PC-9 (cell line): ENCODE results near the gene COL18A1. TPM values are rescaled to one million over a fixed set of nuclear protein-coding genes. Genes with fewer than 3 reads are reported as not detected.

ENCODE experiments used
- BruUV-seq: library from RNA; stranded (reverse); fragments of 400-500 nt; replicated peaks from 2 replicates; lab custom pipeline; 2021; lab: Mats Ljungman, UMichigan
- CTCF ChIA-PET: fragments of 300-600 bp; sonication (Branson Sonifier 250); formaldehyde crosslinking; loops from one replicate; lab custom pipeline; 2022; ENCODE audit warnings: antibody characterized with exemption; lab: Charles Lee
- POLR2A ChIA-PET: fragments of 300-600 bp; sonication (Branson Sonifier 250); formaldehyde crosslinking; loops from one replicate; lab custom pipeline; 2022; ENCODE audit warnings: antibody characterized with exemption; ENCODE audit not compliant: unreplicated experiment; lab: Charles Lee
- DNase-seq, 2 experiments: peaks; one replicate each; pipeline versions ENCODE4 v3.0.0 to v3.0.0-alpha.2; 2015 to 2022; ENCODE audit warnings: mixed read lengths in 1 of 2
- H2AFZ ChIP-seq: fragments of 200-600 bp; sonication (generic); 2 replicates; pipeline ENCODE4 v1.8.1; 2017; ENCODE audit warnings: antibody characterized with exemption
- H3F3A ChIP-seq: fragments of 200-600 bp; sonication (generic); 2 replicates; pipeline ENCODE4 v1.8.1; 2017; ENCODE audit warnings: antibody characterized with exemption, mild to moderate bottlenecking, low read depth; ENCODE audit not compliant: insufficient read depth
- H3K27ac ChIP-seq: fragments of 200-600 bp; sonication (generic); 2 replicates; pipeline ENCODE4 v1.6.1; 2016; ENCODE audit warnings: mixed run types
- H3K27me3 ChIP-seq: fragments of 200-600 bp; sonication (generic); 2 replicates; pipeline ENCODE4 v1.6.1; 2016; ENCODE audit warnings: low read depth, mixed run types; ENCODE audit not compliant: insufficient read depth
- H3K36me3 ChIP-seq: fragments of 200-600 bp; sonication (generic); 2 replicates; pipeline ENCODE4 v1.6.1; 2016; ENCODE audit warnings: low read depth, mixed run types
- H3K4me1 ChIP-seq: fragments of 200-600 bp; sonication (generic); replicated peaks from 2 replicates; pipeline ENCODE4 v1.6.1; 2016; ENCODE audit warnings: mixed run types; ENCODE audit not compliant: insufficient read depth
- H3K4me2 ChIP-seq: fragments of 200-600 bp; sonication (generic); 2 replicates; pipeline ENCODE4 v1.6.1; 2017; ENCODE audit warnings: mixed run types
- H3K4me3 ChIP-seq: fragments of 200-600 bp; sonication (generic); 2 replicates; pipeline ENCODE4 v1.6.1; 2016; ENCODE audit warnings: mixed run types
- H3K79me2 ChIP-seq: fragments of 200-600 bp; sonication (generic); 2 replicates; pipeline ENCODE4 v1.6.1; 2017; ENCODE audit warnings: low read depth, mixed run types
- H3K9me2 ChIP-seq: fragments of 200-600 bp; sonication (generic); 2 replicates; pipeline ENCODE4 v1.8.1; 2017; ENCODE audit warnings: mild to moderate bottlenecking; ENCODE audit not compliant: insufficient read depth
- H3K9me3 ChIP-seq: fragments of 200-600 bp; sonication (generic); 2 replicates; pipeline ENCODE4 v1.8.1; 2016; ENCODE audit warnings: low read depth; ENCODE audit not compliant: insufficient read depth
- H4K20me1 ChIP-seq: fragments of 200-600 bp; sonication (generic); 2 replicates; pipeline ENCODE4 v1.8.1; 2017; ENCODE audit not compliant: insufficient read depth
- EZH2 ChIP-seq: fragments of 200-600 bp; sonication (generic); IDR thresholded peaks from 2 replicates; pipeline ENCODE4 v1.8.0; 2017; ENCODE audit warnings: antibody characterized with exemption, low read depth
- intact Hi-C: fragments of 100-400 bp; cut with micrococcal nuclease; formaldehyde crosslinking; loops from one replicate; pipeline ENCODE4 v1.10.0; 2022; ENCODE audit not compliant: unreplicated experiment
- total RNA-seq: library from RNA; stranded (reverse); gene quantifications from 2 replicates; pipeline ENCODE4 v1.2.3, GENCODE V29; 2021
- TF ChIP-seq, protein P1 (sequence below): fragments of 200-600 bp; sonication (generic); conservative IDR thresholded peaks from 2 replicates; pipeline ENCODE4 v1.6.1; 2017; ENCODE audit warnings: mixed run types, antibody characterized with exemption, mild to moderate bottlenecking, moderate library complexity

The COL18A1 gene
- total RNA-seq, 1 experiment from 2014 or later: 82.4 TPM

DNA sequence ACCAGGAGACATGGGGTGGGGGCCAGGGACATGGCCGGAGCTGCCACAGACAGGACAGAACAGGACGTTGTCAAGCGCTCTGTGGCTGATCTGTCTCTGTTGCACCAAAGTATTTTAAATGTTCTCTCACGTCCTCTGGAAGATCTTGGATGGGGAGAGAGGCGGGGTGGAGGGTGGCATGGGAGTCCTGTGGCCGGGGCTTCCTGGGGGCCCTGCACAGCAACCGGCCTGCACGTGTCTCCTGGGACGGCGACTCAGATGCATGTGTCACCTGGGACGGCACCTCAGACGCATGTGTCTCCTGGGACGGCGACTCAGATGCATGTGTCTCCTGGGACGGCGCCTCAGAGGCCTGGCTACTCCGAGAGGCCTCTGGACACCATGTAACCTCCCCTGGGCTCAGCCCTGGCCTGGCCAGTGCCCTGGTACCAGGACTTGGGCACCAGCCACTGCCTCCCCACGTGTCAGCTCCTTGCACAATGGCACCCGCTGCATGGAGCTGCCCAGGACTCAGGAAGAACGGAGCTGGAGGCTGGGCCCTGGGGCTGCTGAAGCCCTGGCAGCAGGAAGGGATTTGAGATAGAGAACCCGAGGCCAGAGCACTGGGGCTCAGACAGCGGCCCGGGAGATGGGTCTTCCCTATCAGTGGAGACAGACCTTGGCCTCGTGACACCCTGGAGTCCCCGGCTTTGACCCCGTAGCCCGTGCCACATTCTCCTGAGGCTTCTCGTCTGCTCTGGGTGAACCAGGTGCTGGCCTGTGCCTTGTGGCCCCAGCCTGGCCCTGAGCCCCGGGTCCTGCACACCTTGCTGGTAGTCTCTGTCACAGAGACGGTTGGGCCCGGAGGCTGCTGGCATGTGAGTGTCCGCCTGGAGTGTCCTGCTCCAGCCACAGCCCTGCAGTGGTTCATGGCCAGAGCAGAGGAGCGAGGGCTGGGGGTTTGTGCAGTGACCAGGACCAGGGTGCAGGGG is 152.0 kb downstream of the COL18A1 start:
- no peak for DNase-seq
- Histone ChIP-seq H3K9me3 (no peaks in the 10 kb centered on the region), H3K27ac (no peak overlapping the region), H4K20me1 (no peaks in the 10 kb centered on the region), H3K27me3 (peaks cover 31% of the 10 kb centered on the region), H3F3A (no peaks in the 10 kb centered on the region), H2AFZ (no peak overlapping the region), H3K4me2 (no peak overlapping the region), H3K79me2 (no peaks in the 10 kb centered on the region), H3K9me2 (no peaks in the 10 kb centered on the region), H3K36me3 (no peaks in the 10 kb centered on the region), H3K4me3 (no peak overlapping the region), H3K4me1 (0 out of 2 replicates have a peak, but pooled peaks cover under 1% of the 10 kb centered on the region)
- POLR2A ChIA-PET: no interaction called here
- no TSS peak for BruUV-seq
- no peak for TF ChIP-seq EZH2
- TF ChIP-seq, protein P1, sequence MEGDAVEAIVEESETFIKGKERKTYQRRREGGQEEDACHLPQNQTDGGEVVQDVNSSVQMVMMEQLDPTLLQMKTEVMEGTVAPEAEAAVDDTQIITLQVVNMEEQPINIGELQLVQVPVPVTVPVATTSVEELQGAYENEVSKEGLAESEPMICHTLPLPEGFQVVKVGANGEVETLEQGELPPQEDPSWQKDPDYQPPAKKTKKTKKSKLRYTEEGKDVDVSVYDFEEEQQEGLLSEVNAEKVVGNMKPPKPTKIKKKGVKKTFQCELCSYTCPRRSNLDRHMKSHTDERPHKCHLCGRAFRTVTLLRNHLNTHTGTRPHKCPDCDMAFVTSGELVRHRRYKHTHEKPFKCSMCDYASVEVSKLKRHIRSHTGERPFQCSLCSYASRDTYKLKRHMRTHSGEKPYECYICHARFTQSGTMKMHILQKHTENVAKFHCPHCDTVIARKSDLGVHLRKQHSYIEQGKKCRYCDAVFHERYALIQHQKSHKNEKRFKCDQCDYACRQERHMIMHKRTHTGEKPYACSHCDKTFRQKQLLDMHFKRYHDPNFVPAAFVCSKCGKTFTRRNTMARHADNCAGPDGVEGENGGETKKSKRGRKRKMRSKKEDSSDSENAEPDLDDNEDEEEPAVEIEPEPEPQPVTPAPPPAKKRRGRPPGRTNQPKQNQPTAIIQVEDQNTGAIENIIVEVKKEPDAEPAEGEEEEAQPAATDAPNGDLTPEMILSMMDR: no peak
- intact Hi-C loops: no loop called here
- CTCF ChIA-PET: interaction anchor here (0.5 kb wide), 1 partner anchor 14 kb away, joined by 4 read pairs; no protein-coding TSS in a partner anchor

- Histone ChIP-seq H3K4me1 (no peaks in the 10 kb centered on the region), H3F3A (no peaks in the 10 kb centered on the region), H2AFZ (no peak overlapping the region), H3K27me3 (peaks cover 38% of the 10 kb centered on the region), H3K9me3 (no peaks in the 10 kb centered on the region), H3K36me3 (no peaks in the 10 kb centered on the region), H3K27ac (no peak overlapping the region), H3K4me2 (no peak overlapping the region), H3K79me2 (no peaks in the 10 kb centered on the region), H3K4me3 (no peak overlapping the region), H4K20me1 (no peaks in the 10 kb centered on the region), H3K9me2 (no peaks in the 10 kb centered on the region)
- DNase-seq: no peak
- intact Hi-C loops: no loop called here
- ChIA-PET POLR2A (no interaction called here), CTCF (interaction anchor here (0.5 kb wide), 1 partner anchor 15 kb away, joined by 4 read pairs; no protein-coding TSS in a partner anchor)
- no TSS peak for BruUV-seq
- TF ChIP-seq, protein P1: no peak
- no peak for TF ChIP-seq EZH2
These were observed 152.7 kb downstream of the COL18A1 start for GRCh38 chr21:45557616-45558043.

DNA sequence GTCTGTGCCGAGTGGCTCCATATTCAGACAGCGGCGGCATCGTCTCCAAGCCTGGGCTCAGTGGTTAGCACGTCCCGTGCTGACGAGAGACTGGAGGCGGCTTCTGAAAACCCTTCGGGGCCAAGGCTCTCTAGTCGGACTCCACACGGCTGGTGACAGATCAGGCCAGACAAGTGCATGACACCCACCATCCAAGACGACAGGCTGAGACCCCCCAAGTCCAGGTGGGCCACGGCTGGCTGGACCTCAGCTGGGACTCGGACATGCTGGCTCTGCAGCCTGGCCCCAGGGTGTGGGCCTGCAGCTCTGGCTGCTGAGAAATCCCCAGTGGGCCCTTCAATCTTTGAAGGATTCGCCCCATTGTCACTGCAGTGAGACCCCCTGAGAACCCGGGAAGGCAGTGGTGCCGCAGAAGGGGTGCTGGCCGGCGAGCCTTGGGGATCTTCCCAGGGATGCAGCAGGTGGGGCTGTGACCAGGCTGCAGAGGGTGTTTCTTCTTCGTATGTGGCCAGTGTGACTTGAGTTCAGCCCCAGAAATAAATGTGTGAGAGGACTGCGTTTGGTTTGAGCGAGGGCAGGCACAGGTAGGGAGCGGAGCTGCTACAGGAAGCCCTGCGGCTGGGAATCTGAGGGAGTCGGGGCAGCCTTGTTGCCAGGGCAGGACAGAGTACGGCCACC is 153.2 kb downstream of the COL18A1 start:
- Histone ChIP-seq H4K20me1 (no peaks in the 10 kb centered on the region), H3F3A (no peaks in the 10 kb centered on the region), H3K4me2 (no peak overlapping the region), H3K4me1 (no peaks in the 10 kb centered on the region), H3K4me3 (no peak overlapping the region), H2AFZ (no peak overlapping the region), H3K27ac (no peak overlapping the region), H3K27me3 (peaks cover 44% of the 10 kb centered on the region), H3K79me2 (no peaks in the 10 kb centered on the region), H3K9me3 (no peaks in the 10 kb centered on the region), H3K9me2 (no peaks in the 10 kb centered on the region), H3K36me3 (no peaks in the 10 kb centered on the region)
- POLR2A ChIA-PET: no interaction called here
- intact Hi-C loops: no loop called here
- BruUV-seq: no TSS peak
- CTCF ChIA-PET: no interaction called here
- TF ChIP-seq, protein P1: no peak
- TF ChIP-seq EZH2: no peak
- DNase-seq: no peak
